Stomach (tissue), 4 donors: Measurements from ENCODE around the gene TTF2.

Experiments used
- CTCF ChIP-seq, 7 experiments: fragments of 450-650 bp in 4 of 7; fragments of 200-600 bp in 3 of 7; sonication (generic) in 3 of 7; IDR thresholded peaks; one replicate each; pipeline ENCODE4 v1.5.1; 2016 to 2019; ENCODE audit warnings: antibody characterized with exemption in 7 of 7, control low read depth in 2 of 7, mild to moderate bottlenecking in 1 of 7
- POLR2A ChIP-seq, 4 donors: fragments of 450-650 bp; IDR thresholded peaks; one replicate each; pipeline ENCODE4 v1.6.1; 2016; ENCODE audit warnings: antibody characterized with exemption in 4 of 4, control low read depth in 2 of 4, mild to moderate bottlenecking in 1 of 4, moderate library complexity in 1 of 4
- POLR2AphosphoS5 ChIP-seq, 3 donors: sonication (generic); formaldehyde crosslinking; IDR thresholded peaks; one replicate each; pipeline ENCODE4 v1.6.1; 2016; ENCODE audit warnings: antibody characterized with exemption in 3 of 3

DNA sequence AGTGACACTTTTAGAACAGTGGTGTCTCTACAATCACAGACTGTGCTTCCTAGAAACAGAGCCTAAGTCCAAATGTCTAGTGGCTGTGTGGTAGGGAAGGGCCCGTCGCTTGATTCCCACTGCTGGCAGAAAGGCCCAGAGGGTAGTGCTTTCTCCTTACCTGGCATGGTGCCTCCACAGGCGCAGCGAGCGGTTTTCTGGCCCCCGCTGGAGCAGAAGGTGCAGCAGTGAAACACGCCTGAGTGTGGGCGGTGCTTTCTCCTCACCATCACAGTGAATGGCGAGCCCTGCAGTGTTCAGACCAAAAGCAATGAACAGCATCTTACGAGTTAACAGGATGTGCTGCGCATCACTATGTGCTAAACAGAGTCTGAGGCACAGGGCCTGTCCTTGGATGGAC is 53.1 kb downstream of the TTF2 start:
- TF ChIP-seq POLR2A (IDR thresholded peaks at IDR 0.05) (no peak), CTCF (IDR thresholded peaks at IDR 0.05) (no peak), POLR2AphosphoS5 (IDR thresholded peaks at IDR 0.05) (no peak)
